Fibroblast of villous mesenchyme (primary cell): ENCODE data around the gene S1PR1. TPM values are rescaled to one million over a fixed set of nuclear protein-coding genes. Genes with fewer than 3 reads are reported as not detected.
A peak's percentile ranks its signal among the peaks of the same experiment; 100 is the strongest.
"Not testable (repeated sequence)": the region's sequence is repeated elsewhere in the genome, so short reads cannot be mapped to it uniquely, and the experiment has no call there.

ENCODE experiments used
- DNase-seq: peaks from one replicate; pipeline ENCODE4 v3.0.0-alpha.2; 2010; ENCODE audit warnings: low read depth
- H3K4me3 ChIP-seq: 2 replicates; pipeline ENCODE4 v1.5.1; 2011; ENCODE audit warnings: low read depth, mild to moderate bottlenecking, low read length
- CTCF ChIP-seq: IDR thresholded peaks from 2 replicates; pipeline ENCODE4 v1.5.1; 2012; ENCODE audit warnings: low read depth, mild to moderate bottlenecking, low read length; ENCODE audit not compliant: insufficient read depth
- total RNA-seq: library from RNA; depleted of rRNA; stranded (reverse); fragments of >200 nt; gene quantifications from 2 replicates; pipeline ENCODE4 v1.2.3, GENCODE V29; 2012

The S1PR1 gene
- total RNA-seq = 9.9 and 12.9 TPM in 2 replicates

GRCh38 chr1:101236516-101237228, at the start of gene S1PR1:
Gene S1PR1 (plus strand): TSS chr1:101237019. CDS start chr1:101238985, 1,966 bp downstream.
- TF ChIP-seq CTCF = no peak
- peak; percentile 43 for DNase-seq
- H3K4me3 ChIP-seq = peak within 1 kb of the TSS; percentile 70

GRCh38 chr1:101187297-101187696, 49.5 kb upstream of the S1PR1 start:
- no peak for TF ChIP-seq CTCF
- peak; percentile 11 for DNase-seq
- H3K4me3 ChIP-seq = no peak overlapping the region

GRCh38 chr1:101188331-101188730, 48.5 kb upstream of the S1PR1 start:
- H3K4me3 ChIP-seq = no peak overlapping the region
- no peak for DNase-seq
- no peak for TF ChIP-seq CTCF

GRCh38 chr1:101188968-101189367, 47.9 kb upstream of the S1PR1 start:
- not testable (repeated sequence) for DNase-seq, H3K4me3 ChIP-seq

GRCh38 chr1:101190441-101190840, 46.4 kb upstream of the S1PR1 start:
- peak; percentile 22 for DNase-seq
- no peak for TF ChIP-seq CTCF
- no peak overlapping the region for H3K4me3 ChIP-seq

- no peak overlapping the region for H3K4me3 ChIP-seq
- no peak for TF ChIP-seq CTCF
- no peak for DNase-seq
These were observed 45.8 kb upstream of the S1PR1 start for GRCh38 chr1:101191049-101191448.

GRCh38 chr1:101193733-101194169, 43.1 kb upstream of the S1PR1 start:
- no peak for DNase-seq
- TF ChIP-seq CTCF = no peak
- no peak overlapping the region for H3K4me3 ChIP-seq
